ENCODE measurements around the gene RNU6-1.

- TF ChIP-seq OSR1 (CRISPR knock-in tag; IDR thresholded peaks at IDR 0.05) (no peak), RARB (CRISPR knock-in tag; IDR thresholded peaks at IDR 0.05) (no peak), TCF4 (CRISPR knock-in tag; IDR thresholded peaks at IDR 0.05; ENCODE audit: borderline replicate concordance) (no peak), POU6F1 (CRISPR knock-in tag; IDR thresholded peaks at IDR 0.05; ENCODE audit: borderline replicate concordance, low read depth) (no peak), ARNTL (CRISPR knock-in tag; IDR thresholded peaks at IDR 0.05; ENCODE audit: borderline replicate concordance, low read depth) (no peak), PATZ1 (CRISPR knock-in tag; IDR thresholded peaks at IDR 0.05; ENCODE audit: borderline replicate concordance) (no peak), CSRNP3 (CRISPR knock-in tag; IDR thresholded peaks at IDR 0.05) (no peak)
These were observed 30.0 kb downstream of the RNU6-1 start for GRCh38 chr15:67809866-67810265.
